Liver (tissue), 9 donors: Measurements from ENCODE around the gene SEMA6B. TPM values are rescaled to one million over a fixed set of nuclear protein-coding genes. Genes with fewer than 3 reads are reported as not detected.
A peak's percentile ranks its signal among the peaks of the same experiment; 100 is the strongest.
"Not testable (repeated sequence)": the region's sequence is repeated elsewhere in the genome, so short reads cannot be mapped to it uniquely, and the experiment has no call there.

Experiments used
- DNase-seq: peaks from one replicate; pipeline ENCODE4 v3.0.0-alpha.2; 2017; ENCODE audit warnings: low spot score
- H3K27ac ChIP-seq, 2 donors: one replicate each; pipeline ENCODE4 v1.7.0; 2013; ENCODE audit warnings: inconsistent platforms in 2 of 2, low read length in 2 of 2, control low read depth in 1 of 2, low read depth in 1 of 2, mild to moderate bottlenecking in 1 of 2
- H3K27me3 ChIP-seq, 4 donors: one replicate each; pipeline versions ENCODE4 v1.6.1 to v1.7.0; 2013; ENCODE audit warnings: low read length in 3 of 4, inconsistent platforms in 1 of 4, mild to moderate bottlenecking in 1 of 4, moderate library complexity in 1 of 4; ENCODE audit not compliant: control insufficient read depth in 4 of 4, insufficient read depth in 4 of 4
- H3K36me3 ChIP-seq, 4 donors: one replicate each; pipeline versions ENCODE4 v1.6.1 to v1.7.0; 2013; ENCODE audit warnings: low read length in 3 of 4, mild to moderate bottlenecking in 3 of 4, low read depth in 1 of 4, moderate library complexity in 1 of 4; ENCODE audit not compliant: control insufficient read depth in 4 of 4, insufficient read depth in 3 of 4
- H3K4me1 ChIP-seq, 4 donors: one replicate each; pipeline versions ENCODE4 v1.6.1 to v1.7.0; 2013; ENCODE audit warnings: low read length in 3 of 4, mild to moderate bottlenecking in 3 of 4, moderate library complexity in 1 of 4; ENCODE audit not compliant: control insufficient read depth in 4 of 4, insufficient read depth in 4 of 4
- H3K4me3 ChIP-seq, 3 donors: one replicate each; pipeline versions ENCODE4 v1.6.1 to v1.7.0; 2013; ENCODE audit warnings: low read length in 3 of 3, control low read depth in 1 of 3, low read depth in 1 of 3, mild to moderate bottlenecking in 1 of 3
- H3K9ac ChIP-seq, 2 donors: one replicate each; pipeline ENCODE4 v1.7.0; 2013; ENCODE audit warnings: low read length in 2 of 2, mild to moderate bottlenecking in 2 of 2, moderate library complexity in 2 of 2, control low read depth in 1 of 2, low read depth in 1 of 2
- H3K9me3 ChIP-seq, 4 donors: one replicate each; pipeline versions ENCODE4 v1.6.1 to v1.7.0; 2013; ENCODE audit warnings: low read length in 3 of 4; ENCODE audit not compliant: control insufficient read depth in 4 of 4
- EGR1 ChIP-seq, 2 donors: IDR thresholded peaks; 2 replicates each; pipeline ENCODE4 v1.6.1; 2016 to 2018; ENCODE audit warnings: antibody characterized with exemption in 2 of 2, low read depth in 2 of 2
- FOXA1 ChIP-seq: IDR thresholded peaks from 2 replicates; pipeline ENCODE4 v1.6.1; 2016; ENCODE audit warnings: antibody characterized with exemption
- FOXA2 ChIP-seq: IDR thresholded peaks from 2 replicates; pipeline ENCODE4 v1.6.1; 2016; ENCODE audit warnings: antibody characterized with exemption
- GABPA ChIP-seq, 2 donors: IDR thresholded peaks in 1 of 2; conservative IDR thresholded peaks in 1 of 2; 2 replicates each; pipeline ENCODE4 v1.6.1; 2016; ENCODE audit warnings: antibody characterized with exemption in 2 of 2, mild to moderate bottlenecking in 1 of 2, moderate library complexity in 1 of 2
- HNF4A ChIP-seq, 2 donors: conservative IDR thresholded peaks; 2 replicates each; pipeline ENCODE4 v1.6.1; 2016; ENCODE audit warnings: antibody characterized with exemption in 2 of 2, mild to moderate bottlenecking in 2 of 2
- HNF4G ChIP-seq: IDR thresholded peaks from 2 replicates; pipeline ENCODE4 v1.6.1; 2016; ENCODE audit warnings: antibody characterized with exemption
- JUND ChIP-seq, 2 donors: IDR thresholded peaks; 2 replicates each; pipeline ENCODE4 v1.6.1; 2016; ENCODE audit warnings: antibody characterized with exemption in 2 of 2
- MAX ChIP-seq: IDR thresholded peaks from 2 replicates; pipeline ENCODE4 v1.6.1; 2016; ENCODE audit warnings: antibody characterized with exemption
- NR2F2 ChIP-seq: IDR thresholded peaks from 2 replicates; pipeline ENCODE4 v1.6.1; 2016; ENCODE audit warnings: antibody characterized with exemption
- RAD21 ChIP-seq, 2 donors: IDR thresholded peaks; 2 replicates each; pipeline ENCODE4 v1.6.1; 2016; ENCODE audit warnings: antibody characterized with exemption in 2 of 2, mild to moderate bottlenecking in 2 of 2
- RXRA ChIP-seq, 2 donors: IDR thresholded peaks; 2 replicates each; pipeline ENCODE4 v1.6.1; 2017 to 2018; ENCODE audit warnings: antibody characterized with exemption in 2 of 2, mild to moderate bottlenecking in 1 of 2
- SP1 ChIP-seq: IDR thresholded peaks from 2 replicates; pipeline ENCODE4 v1.6.1; 2018; ENCODE audit warnings: antibody characterized with exemption, mild to moderate bottlenecking
- TAF1 ChIP-seq: conservative IDR thresholded peaks from 2 replicates; pipeline ENCODE4 v1.6.1; 2016; ENCODE audit warnings: antibody characterized with exemption, mild to moderate bottlenecking
- YY1 ChIP-seq: IDR thresholded peaks from 2 replicates; pipeline ENCODE4 v1.6.1; 2016; ENCODE audit warnings: antibody characterized with exemption, mild to moderate bottlenecking
- WGBS: extraction: QIAGEN DNeasy Blood & Tissue Kit; methylation state at CpG from one replicate; pipeline ENCODE4 v1.1.7; 2013; 5-methylcytosine and 5-hydroxymethylcytosine counted together
- polyA plus RNA-seq, 2 donors: library from polyadenylated mRNA; stranded (reverse) in 1 of 2; unstranded in 1 of 2; fragments of 200-250 nt in 1 of 2; fragments of >200 nt in 1 of 2; fragmentation: Nextera tagmentation in 1 of 2; extraction: Ambion mirVana in 1 of 2; gene quantifications; one replicate each; pipeline versions ENCODE4 v1.2.1 to v1.2.3, GENCODE V29; 2013 to 2015
- total RNA-seq, 2 donors: library from RNA; depleted of rRNA; stranded (reverse); fragments of >200 nt; gene quantifications; one replicate each; pipeline ENCODE4 v1.2.3, GENCODE V29; 2014
- TF ChIP-seq, protein P1 (sequence below): IDR thresholded peaks from 2 replicates; pipeline ENCODE4 v1.6.1; 2016; ENCODE audit warnings: antibody characterized with exemption
- TF ChIP-seq, protein P2 (sequence below): IDR thresholded peaks from 2 replicates; pipeline ENCODE4 v1.6.1; 2016; ENCODE audit warnings: antibody characterized with exemption
- TF ChIP-seq, protein P3 (sequence below): IDR thresholded peaks from 2 replicates; pipeline ENCODE4 v1.6.1; 2016; ENCODE audit warnings: antibody characterized with exemption, mild to moderate bottlenecking
- TF ChIP-seq, protein P4 (sequence below): fragments of 150-350 bp; IDR thresholded peaks from 2 replicates; pipeline ENCODE4 v1.5.1; 2017; ENCODE audit warnings: improper control_type of control experiment, low read depth, low read length; ENCODE audit not compliant: missing input control
- donor health status: healthy.
- donor health status: healthy.
- donor health status: healthy.
- donor health status: healthy.
- donor health status: healthy.

SEMA6B gene
- total and polyA plus RNA-seq, 4 donors = 0.58 to 3.2 (median 2.9) TPM

- Histone ChIP-seq H3K4me3 (peak overlapping the region in 1 of 3 donors; percentile 1), H3K9me3 (no peaks in the 10 kb centered on the region), H3K27ac (no peak overlapping the region), H3K36me3 (no peaks in the 10 kb centered on the region), H3K4me1 (peaks cover 2 to 16% (median 13%) of the 10 kb centered on the region in 4 donors), H3K27me3 (no peaks in the 10 kb centered on the region), H3K9ac (no peak overlapping the region)
- TF ChIP-seq, protein P1, sequence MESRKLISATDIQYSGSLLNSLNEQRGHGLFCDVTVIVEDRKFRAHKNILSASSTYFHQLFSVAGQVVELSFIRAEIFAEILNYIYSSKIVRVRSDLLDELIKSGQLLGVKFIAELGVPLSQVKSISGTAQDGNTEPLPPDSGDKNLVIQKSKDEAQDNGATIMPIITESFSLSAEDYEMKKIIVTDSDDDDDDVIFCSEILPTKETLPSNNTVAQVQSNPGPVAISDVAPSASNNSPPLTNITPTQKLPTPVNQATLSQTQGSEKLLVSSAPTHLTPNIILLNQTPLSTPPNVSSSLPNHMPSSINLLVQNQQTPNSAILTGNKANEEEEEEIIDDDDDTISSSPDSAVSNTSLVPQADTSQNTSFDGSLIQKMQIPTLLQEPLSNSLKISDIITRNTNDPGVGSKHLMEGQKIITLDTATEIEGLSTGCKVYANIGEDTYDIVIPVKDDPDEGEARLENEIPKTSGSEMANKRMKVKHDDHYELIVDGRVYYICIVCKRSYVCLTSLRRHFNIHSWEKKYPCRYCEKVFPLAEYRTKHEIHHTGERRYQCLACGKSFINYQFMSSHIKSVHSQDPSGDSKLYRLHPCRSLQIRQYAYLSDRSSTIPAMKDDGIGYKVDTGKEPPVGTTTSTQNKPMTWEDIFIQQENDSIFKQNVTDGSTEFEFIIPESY = no peak
- TF ChIP-seq, protein P2, sequence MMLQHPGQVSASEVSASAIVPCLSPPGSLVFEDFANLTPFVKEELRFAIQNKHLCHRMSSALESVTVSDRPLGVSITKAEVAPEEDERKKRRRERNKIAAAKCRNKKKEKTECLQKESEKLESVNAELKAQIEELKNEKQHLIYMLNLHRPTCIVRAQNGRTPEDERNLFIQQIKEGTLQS = no peak
- TF ChIP-seq MAX (no peak), HNF4A (conservative IDR thresholded peaks at IDR 0.05) (peak; percentile 79 to 88), GABPA (IDR thresholded peaks at IDR 0.05 in 1 of 2, conservative IDR thresholded peaks at IDR 0.05 in 1 of 2) (no peak), NR2F2 (no peak), FOXA2 (no peak), JUND (IDR thresholded peaks at IDR 0.05) (peak in 1 of 2 donors; percentile 43), EGR1 (IDR thresholded peaks at IDR 0.05; ENCODE audit: low read depth in 2 of 2) (peak in 1 of 2 donors; percentile 47), RAD21 (IDR thresholded peaks at IDR 0.05) (peak in 1 of 2 donors; percentile 20), YY1 (peak; percentile 48), SP1 (peak; percentile 61), RXRA (IDR thresholded peaks at IDR 0.05) (peak; percentile 46 to 79), HNF4G (peak; percentile 10), TAF1 (no peak), FOXA1 (no peak)
- TF ChIP-seq, protein P3, sequence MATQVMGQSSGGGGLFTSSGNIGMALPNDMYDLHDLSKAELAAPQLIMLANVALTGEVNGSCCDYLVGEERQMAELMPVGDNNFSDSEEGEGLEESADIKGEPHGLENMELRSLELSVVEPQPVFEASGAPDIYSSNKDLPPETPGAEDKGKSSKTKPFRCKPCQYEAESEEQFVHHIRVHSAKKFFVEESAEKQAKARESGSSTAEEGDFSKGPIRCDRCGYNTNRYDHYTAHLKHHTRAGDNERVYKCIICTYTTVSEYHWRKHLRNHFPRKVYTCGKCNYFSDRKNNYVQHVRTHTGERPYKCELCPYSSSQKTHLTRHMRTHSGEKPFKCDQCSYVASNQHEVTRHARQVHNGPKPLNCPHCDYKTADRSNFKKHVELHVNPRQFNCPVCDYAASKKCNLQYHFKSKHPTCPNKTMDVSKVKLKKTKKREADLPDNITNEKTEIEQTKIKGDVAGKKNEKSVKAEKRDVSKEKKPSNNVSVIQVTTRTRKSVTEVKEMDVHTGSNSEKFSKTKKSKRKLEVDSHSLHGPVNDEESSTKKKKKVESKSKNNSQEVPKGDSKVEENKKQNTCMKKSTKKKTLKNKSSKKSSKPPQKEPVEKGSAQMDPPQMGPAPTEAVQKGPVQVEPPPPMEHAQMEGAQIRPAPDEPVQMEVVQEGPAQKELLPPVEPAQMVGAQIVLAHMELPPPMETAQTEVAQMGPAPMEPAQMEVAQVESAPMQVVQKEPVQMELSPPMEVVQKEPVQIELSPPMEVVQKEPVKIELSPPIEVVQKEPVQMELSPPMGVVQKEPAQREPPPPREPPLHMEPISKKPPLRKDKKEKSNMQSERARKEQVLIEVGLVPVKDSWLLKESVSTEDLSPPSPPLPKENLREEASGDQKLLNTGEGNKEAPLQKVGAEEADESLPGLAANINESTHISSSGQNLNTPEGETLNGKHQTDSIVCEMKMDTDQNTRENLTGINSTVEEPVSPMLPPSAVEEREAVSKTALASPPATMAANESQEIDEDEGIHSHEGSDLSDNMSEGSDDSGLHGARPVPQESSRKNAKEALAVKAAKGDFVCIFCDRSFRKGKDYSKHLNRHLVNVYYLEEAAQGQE = peak; percentile 24
- TF ChIP-seq, protein P4, sequence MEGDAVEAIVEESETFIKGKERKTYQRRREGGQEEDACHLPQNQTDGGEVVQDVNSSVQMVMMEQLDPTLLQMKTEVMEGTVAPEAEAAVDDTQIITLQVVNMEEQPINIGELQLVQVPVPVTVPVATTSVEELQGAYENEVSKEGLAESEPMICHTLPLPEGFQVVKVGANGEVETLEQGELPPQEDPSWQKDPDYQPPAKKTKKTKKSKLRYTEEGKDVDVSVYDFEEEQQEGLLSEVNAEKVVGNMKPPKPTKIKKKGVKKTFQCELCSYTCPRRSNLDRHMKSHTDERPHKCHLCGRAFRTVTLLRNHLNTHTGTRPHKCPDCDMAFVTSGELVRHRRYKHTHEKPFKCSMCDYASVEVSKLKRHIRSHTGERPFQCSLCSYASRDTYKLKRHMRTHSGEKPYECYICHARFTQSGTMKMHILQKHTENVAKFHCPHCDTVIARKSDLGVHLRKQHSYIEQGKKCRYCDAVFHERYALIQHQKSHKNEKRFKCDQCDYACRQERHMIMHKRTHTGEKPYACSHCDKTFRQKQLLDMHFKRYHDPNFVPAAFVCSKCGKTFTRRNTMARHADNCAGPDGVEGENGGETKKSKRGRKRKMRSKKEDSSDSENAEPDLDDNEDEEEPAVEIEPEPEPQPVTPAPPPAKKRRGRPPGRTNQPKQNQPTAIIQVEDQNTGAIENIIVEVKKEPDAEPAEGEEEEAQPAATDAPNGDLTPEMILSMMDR = no peak
- WGBS = 21% methylated on average over 21 of the region's 21 CpGs
- no peak for DNase-seq
These were observed 36.8 kb upstream of the SEMA6B start for GRCh38 chr19:4596033-4596904.

- not testable (repeated sequence) for H3K36me3 ChIP-seq, DNase-seq, H3K4me3 ChIP-seq, H3K27me3 ChIP-seq, H3K9ac ChIP-seq, H3K27ac ChIP-seq, H3K9me3 ChIP-seq
- 93% methylated on average over 9 of the region's 9 CpGs for WGBS
- peaks cover 2 to 16% (median 13%) of the 10 kb centered on the region in 4 donors for H3K4me1 ChIP-seq
These were observed 35.7 kb upstream of the SEMA6B start for GRCh38 chr19:4595158-4595557.
